HTERT RPE-1 (cell line): ENCODE data around the gene ATXN1L.
"Not testable (repeated sequence)": the region's sequence is repeated elsewhere in the genome, so short reads cannot be mapped to it uniquely, and the experiment has no call there.

Experiments
- in situ Hi-C: fragments of 300-500 bp; cut with MboI; formaldehyde crosslinking; loops from 4 replicates; pipeline ENCODE4 v1.14.3; 2020; ENCODE audit warnings: low sequenced_read_pairs

The ATXN1L gene

GRCh38 chr16:71845639-71846430 lies at the start of gene ATXN1L:
Gene ATXN1L, plus strand, starts transcription at chr16:71845976. Its CDS starts 3,765 bp downstream, at chr16:71849741.
- in situ Hi-C loops: no loop called here

DNA sequence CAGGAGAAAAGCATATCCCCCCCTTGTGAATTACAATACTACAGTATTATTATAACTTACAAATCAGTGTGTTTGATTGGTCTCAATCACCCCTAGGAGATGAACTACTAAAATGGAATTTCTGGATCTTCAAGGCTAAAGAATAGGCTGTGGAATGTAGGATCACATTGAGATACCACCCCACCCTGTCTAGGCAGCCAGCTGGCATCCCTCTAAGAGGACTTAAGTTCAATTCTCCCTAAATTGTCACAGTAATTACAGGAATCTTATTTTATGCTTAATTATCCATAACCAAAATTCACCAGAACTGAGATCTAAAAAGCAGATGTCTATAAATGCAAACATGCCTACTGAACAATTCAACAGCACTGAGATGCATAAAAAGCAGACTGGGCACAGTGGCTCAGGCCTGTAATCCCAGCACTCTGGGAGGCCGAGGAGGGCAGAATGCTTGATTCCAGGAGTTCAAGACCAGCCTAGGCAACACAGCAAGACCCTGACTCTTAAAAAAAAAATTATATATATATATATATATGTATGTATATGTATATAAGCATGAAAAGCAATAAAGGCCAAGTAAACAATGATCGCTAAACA lies 49.2 kb upstream of the ATXN1L start:
- in situ Hi-C loops: no loop called here

- in situ Hi-C loops: no loop called here
Observed at GRCh38 chr16:71803305-71803690, 42.5 kb upstream of the ATXN1L start.

DNA sequence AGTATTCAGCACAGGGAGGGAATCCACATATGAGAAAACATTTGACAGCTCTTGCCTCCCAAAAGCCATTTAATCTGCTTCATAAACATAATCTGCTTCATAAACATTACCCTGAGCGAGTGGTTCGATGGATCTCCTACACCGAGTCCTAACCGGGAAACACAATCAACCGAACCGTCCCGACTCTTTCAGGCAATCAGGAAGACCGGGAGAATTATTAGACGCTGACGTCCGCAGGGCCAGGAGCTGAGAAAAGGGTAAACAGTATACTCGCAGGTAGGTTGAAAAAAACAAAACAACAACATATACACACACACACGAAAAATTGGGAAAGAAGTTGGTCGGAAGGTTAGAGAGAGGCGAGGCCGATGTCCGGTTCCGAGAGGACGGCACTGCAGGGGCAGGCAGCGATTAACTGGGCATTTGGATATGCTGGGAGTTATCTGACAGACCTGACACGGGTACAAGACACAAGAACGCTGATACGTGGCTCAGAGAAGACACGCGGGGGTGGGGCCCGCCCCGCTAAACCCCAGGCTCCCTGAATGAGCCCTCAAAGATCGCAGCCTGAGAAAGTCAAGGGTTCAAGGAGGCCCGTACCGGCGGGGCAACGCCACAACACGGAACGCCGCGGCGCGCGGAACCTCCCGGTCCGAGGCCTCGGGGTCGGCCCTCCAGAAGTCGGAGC lies 37.7 kb upstream of the ATXN1L start:
- in situ Hi-C loops: no loop called here

DNA sequence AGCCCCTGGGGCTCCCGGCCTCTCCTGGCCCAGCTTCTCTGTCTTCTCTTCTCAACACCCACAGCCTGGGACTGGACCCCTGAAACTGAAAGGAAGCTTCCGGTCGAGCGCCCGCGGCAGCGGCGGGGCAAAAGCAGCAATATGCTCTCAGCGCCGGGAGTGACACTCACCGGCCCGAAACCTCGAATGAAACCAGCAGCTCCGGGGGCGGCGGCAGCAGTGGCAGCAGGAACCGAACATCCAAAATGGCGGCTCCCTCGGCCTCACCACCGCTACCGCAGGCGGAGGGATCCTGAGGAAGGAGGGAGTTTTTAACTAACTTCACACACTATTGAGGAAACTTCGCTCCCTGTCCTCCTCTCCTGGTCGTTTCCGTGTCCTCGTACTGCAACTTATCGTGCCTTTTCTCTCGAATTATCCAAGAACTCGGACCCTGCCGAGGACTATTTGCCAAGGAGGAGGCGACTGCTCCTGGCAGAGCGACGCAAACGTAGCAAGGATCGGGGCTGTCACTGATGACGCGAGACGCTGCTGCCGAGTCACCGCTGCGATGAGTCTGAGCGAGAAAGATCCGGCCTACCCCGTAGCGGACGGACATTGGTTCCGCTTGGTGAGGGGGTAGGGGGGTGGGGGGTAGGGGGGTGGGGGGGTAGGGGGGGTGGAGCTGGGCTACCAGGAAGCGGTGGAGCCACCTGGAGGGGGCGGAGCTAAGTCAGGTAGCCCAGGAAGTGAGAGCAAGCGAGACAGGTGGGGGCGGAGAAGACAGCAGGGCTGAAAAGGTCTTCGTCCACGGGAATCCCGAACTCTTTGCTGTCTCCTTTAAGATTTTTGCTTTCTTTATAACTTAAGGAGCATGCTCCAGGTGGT lies 37.0 kb upstream of the ATXN1L start, which contains the start of gene AP1G1:
Gene AP1G1, minus strand, starts transcription at position 242 of the 867 bp plus-strand sequence. CDS start 19,355 bp downstream, outside the sequence.
- in situ Hi-C loops: no loop called here

DNA sequence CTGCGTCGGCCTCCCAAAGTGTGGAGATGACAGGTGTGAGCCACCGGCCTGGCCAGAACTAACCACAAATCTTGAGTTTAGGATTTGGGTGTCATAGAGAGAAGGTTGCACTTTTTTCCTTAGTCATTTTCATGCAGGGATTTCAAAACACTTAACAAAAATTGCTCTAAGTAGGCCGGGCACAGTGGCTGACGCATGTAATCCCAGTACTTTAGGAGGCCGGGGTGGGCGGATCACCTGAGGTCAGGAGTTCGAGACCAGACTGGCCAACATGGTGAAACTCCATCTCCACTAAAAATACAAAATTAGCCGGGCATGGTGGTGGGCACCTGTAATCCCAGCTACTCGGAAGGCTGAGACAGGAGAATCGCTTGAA lies 35.6 kb upstream of the ATXN1L start:
- in situ Hi-C loops: not testable (repeated sequence)

DNA sequence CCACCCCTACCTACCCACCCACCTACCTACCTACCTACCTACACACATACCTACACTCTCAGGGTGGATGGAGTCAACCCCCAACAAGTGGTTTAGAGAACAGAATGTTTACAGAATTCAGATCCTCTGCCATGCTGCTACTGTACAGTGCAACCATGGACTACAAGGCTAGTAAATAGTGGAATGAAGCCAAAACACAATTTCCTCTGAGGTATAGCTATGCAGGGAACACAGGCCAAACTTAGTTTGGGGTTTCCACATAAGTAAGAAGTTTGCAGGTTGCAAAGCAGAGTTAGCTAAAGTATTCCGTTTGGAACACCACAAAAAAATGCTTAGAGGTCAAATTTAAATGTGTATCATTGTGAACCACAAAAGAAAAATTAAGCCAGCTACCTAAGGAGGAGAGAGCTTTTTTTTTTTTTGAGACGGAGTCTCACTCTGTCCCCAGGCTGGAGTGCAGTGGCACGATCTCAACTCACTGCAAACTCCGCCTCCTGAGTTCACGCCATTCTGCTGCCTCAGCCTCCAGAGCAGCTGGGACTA lies 34.4 kb upstream of the ATXN1L start:
- in situ Hi-C loops: no loop called here

- in situ Hi-C loops: not testable (repeated sequence)
Observed at GRCh38 chr16:71817155-71817500, 28.6 kb upstream of the ATXN1L start.

DNA sequence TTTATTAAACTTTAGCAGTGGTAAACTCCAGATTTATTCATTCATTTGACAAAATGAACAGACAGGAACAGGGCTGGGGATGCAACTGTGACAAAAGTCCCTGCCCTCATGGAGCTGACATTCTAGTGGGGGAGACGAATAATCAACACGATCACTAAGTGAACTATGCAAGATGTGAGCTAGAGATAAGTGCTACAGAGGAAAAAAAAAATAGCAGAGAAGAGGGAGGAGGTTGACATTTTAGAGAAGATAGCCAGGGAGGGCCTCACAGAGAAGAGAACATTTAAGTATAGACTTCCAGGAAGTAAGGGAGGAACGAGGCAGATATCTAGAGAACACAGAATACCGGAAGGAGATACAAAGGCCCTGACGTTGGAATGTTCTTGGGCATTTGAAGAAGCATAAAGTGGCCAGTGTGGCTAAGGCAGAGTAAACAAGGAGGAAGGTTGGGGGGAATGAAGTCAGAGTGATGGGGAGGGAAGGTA lies 19.2 kb upstream of the ATXN1L start:
- in situ Hi-C loops: no loop called here

DNA sequence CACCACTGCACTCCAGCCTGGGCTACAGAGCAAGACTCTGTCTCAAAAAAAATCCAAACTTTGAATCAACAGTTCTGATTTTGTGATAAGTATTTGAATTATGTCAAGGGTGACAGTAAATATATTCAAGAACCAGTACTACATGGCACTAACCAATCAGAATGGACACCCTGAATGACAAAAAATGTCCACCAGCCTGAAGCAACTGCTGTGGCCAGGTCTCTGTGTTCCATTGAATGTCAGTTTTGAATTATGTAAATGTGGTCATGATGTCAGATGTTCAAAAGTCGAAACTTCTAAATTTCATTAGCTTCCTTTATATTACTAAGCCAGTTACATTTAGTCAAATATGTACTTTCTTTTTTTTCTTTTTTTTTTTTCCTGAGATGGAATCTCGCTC lies 15.4 kb upstream of the ATXN1L start:
- in situ Hi-C loops: no loop called here

DNA sequence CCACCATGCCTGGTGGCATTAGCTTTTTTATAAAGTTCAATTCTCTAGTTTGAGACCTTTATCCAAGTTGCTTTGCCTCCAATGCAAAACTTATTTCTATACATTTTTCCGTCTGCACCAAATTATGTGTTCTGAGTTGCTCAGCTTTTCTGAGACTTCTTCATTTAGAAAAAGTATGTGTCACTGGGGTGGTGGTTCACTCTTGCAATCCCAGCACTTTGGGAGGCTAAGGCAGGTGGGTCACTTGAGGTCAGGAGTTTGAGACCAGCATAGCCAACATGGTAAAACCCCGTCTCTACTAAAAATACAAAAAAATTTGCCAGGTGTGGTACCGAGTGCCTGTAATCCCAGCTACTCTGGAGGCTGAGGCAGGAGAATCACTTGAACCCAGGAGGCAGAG lies 14.1 kb upstream of the ATXN1L start:
- in situ Hi-C loops: not testable (repeated sequence)

GRCh38 chr16:71832112-71832511 lies 13.7 kb upstream of the ATXN1L start:
- in situ Hi-C loops: not testable (repeated sequence)

DNA sequence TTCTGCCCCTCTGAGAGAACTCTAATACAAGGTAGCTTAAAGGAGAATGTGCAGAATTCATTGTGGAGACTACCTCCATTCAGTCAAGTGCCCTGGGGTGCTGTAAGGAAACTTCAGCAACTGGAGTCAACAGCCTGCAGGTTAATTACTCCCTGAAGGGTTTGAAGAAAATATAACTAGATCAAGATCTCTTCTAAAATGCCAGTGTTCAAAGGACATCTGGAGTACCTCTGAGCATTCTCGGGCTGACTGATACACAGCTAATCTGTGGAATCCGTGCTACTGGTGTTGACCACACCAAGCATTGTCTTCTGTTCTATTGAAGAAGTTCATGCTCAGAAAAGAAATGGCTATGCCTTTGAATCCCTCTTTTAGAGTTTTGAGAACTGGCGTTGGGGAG lies 11.5 kb upstream of the ATXN1L start:
- in situ Hi-C loops: no loop called here

DNA sequence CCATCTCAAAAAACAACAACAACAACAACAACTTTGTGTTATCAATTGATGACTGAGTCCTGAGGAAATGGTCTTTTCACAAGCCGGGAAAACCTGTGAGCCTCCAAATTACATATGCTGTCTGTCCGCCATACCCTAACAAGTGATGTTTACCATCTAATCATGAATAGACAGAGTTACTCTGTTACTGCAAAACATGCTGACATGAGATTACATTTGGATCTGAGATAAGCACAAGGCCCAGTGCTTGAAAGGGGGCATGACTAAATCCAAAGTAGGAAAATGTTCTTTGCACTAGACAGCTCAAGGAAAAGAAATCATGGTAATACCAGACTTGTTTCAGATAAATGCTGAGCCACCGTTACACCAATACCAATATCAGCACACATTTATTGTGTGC lies 8.6 kb upstream of the ATXN1L start:
- in situ Hi-C loops: no loop called here

DNA sequence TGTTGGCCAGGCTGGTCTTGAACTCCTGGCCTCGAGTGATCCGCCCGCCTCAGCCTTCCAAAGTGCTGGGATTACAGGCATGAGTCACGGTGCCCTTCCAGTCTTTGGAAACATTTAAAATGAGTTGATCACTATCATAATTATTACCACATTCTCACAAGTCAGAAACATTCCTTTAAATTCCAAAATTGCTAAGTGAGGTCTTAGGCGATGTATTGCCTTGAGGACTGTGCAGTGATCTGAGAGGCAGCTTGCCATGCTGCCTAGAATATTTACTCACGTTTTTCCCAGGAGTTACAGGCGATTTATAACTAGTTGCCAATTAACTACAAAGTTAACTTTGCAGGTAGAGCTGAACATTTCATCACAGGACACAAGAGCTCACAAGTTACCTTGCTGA lies 5.7 kb upstream of the ATXN1L start:
- in situ Hi-C loops: no loop called here

GRCh38 chr16:71843572-71843971 lies 2.2 kb upstream of the ATXN1L start:
- in situ Hi-C loops: no loop called here

- in situ Hi-C loops: no loop called here
Observed at GRCh38 chr16:71846431-71846830, 655 bp downstream of the ATXN1L start.

DNA sequence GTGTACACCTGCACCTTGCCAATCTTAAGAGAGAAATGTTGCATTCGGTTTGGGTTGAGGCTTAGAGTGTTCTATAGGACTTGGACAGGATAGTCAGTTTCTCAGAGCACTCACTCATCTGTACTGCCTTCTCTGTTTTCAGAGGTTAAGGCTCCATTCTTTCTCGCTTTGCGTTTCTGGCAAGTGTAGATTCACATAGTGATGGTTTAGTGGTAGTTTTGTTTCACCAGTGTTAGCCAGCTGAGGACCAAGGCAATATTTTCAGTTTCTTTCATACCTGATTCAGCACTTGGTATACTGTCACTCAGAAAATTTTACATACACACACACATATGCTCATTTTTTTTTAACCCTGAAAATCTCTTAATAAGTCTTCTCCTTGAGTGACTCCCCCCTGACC lies 1.3 kb downstream of the ATXN1L start:
- in situ Hi-C loops: no loop called here

- in situ Hi-C loops: no loop called here
Observed at GRCh38 chr16:71848622-71849021, 2.8 kb downstream of the ATXN1L start.

- in situ Hi-C loops: no loop called here
Observed at GRCh38 chr16:71851746-71852145, 6.0 kb downstream of the ATXN1L start.

DNA sequence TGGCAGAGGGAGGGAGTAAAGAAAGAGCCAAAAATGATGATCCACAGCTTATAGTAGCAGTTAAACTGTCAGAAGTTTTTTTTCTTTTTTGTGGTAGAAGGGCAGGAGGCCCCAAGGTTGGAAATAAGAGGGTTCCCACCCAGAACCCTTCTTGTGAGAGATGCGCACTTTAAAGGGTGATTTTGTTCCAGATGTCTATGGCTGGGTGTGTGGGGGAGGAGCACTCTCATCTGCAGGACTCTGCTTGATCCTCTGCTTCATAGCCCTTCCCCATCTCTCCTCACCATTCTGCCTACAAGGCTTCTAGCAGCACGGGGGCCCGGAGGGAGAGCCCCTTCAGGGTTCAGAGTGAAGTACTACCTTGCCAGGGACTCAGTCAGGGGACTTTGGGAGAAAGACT lies 6.4 kb downstream of the ATXN1L start:
- in situ Hi-C loops: no loop called here
